GM18907 (cell line): ENCODE measurements around the gene LSAMP.

Experiments used
- ATAC-seq: cut with Tn5 transposase; IDR thresholded peaks from one replicate; pipeline ENCODE4 v1.9.1; 2021; ENCODE audit warnings: mild to moderate bottlenecking, moderate library complexity; ENCODE audit not compliant: unreplicated experiment

LSAMP gene

DNA sequence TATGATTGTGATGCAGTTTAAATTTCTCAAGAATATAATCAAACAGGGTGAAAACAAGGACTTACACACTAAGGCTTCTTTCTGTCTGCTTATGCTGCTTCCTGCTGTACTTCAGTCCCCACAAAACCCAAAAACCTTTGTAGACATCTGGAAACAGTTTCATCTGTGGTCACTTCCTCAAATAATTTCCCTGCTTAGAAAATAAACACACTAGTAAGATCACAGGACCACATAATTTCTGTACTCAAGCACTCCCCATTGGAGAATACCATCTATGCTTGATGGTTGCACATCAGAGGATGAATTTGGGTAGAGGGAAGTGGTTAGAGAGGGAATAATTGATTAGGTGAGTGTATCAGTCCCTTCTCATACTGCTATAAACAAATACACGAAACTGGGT lies 266.2 kb downstream of the LSAMP start:
- no peak for ATAC-seq

DNA sequence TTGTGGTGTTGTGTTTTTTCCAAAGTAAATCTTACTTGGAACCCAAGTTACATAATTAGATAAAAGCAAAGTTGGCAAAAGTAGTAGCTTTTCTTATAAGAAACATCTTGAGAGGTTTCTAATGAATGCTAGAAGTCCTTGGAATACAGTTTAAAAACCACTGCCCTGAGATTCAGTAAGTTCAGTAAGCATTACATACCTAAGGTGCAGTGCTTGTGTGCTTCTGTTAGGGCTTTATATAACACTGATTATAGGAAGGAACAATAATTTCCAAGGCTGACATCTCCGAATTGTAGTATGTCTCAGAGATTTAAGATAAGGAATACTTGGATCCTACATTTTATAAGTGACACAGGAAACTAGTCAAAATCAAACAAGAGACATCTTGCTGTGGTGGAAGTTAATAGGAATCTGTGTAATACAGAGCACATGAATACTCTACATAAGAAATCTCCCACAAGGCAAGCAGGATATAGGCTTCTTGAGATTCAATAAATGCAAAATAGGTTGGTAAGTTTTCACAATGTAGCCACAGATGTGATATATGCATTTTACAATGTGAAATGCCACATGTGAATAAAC lies 268.2 kb downstream of the LSAMP start:
- ATAC-seq: no peak

DNA sequence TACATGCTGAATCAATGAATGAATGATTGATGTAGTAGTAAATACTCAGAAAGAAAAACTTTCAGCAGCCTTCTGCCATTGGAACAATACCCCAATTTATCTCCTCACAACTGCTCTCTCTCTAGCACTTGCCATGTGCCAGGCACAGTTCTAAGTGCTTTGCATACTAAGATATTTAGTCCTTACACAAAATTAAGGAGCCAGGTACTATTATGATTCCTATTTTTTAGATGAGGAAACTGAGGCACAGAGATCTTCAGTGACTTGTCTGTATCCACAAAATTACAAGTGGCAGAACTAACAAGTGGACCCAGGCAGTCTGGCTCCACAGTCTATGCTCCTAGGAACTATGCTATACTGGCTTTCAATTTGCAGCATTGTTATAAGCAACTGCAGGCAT lies 279.2 kb downstream of the LSAMP start:
- ATAC-seq: no peak

DNA sequence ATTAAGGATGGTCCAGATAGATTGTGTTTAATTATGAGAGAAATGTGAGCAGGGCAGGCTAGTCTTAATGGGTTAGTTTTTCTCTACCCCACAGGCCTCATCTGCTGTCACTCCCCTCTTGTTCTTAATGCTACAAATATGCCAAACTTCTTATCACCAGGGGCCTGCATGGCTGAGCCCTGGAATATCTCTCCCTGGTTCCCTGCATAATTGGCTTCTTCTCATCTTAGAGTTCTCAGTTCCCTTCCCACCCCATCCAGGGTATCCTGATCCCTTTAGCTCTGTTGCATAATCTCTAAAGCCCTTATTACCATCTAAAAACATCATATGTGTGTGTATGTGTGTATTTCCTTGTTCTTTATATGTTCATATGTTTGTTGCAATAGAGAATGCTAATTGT lies 279.6 kb downstream of the LSAMP start:
- ATAC-seq: no peak

DNA sequence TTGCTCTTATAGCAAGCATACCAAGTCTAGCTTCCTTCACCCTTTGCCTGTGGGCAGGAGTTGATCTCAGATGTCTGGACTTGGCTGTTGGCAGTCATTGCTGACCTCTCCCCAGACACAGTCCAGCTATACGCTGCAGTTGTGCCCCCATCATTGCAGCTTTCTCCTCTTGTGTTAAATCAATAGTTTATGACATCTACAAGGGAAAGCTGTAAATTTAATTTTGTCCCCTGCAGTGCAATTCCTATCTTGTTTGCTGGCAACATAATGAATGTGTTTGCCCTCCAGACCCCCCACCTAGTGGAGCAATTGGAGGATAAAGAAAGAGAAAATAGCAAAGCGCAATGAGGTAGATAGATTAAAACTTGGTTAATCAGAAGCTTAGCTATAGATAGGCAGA lies 280.2 kb downstream of the LSAMP start:
- no peak for ATAC-seq

DNA sequence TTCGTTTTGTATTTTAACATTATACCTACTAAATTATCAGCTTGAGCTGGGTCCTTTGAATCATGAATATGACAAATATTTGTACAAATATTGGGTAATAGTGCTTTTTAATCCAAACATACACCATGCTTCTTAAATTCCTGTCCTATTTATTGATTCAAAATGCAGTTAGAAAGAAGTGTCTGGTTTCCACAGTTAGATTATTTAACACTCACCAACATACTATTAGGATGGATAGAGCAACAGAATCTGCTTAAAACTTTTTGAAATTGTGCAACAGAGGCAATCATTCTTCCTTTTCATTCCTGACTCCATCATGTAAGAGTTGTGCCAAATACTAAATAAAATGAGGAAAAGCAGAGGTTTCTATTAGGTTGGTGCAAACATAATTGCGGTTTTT lies 281.2 kb downstream of the LSAMP start:
- ATAC-seq: no peak

DNA sequence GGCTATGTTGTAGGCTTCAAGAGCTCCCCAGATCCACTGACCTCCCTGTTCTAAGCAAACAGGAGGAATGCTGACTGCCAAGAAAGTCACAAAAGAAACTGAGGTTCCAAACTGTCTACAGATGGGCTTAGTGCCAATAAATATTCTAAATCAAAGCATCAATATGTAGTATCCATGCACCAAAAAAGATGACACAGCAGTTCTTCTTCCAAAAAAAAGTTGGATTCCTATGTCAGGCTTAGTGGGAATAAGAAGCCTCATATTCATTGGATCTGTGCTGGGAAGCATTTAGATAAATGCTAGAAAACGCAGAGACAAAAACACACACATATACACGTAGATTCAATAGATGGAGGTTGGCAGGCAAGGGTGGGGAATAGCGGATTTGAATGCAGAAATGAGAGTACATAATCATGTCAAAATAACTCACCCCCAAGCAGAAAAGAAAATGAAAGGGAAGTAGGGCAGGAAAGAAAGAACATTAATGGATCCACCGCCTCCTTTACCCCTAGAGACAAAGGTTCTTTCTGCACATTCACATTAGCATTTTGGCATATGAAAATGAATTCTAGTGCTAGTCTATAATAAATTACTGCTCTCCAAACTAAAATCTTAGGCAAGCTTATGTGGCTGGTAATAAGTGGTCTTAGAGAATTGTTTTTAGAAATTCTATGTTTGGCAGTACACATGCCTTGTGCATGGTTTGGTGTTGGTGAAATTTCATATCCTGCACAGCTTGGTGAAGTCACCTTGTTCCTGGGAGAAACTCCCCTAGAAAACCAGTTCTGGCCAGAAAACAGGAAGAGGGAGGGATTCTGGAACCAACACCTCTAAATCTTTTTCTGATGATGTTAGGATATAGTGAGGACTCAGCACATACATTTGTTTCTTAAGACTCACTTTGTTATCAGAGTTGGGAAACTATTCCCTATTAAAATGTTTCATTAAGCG lies 283.4 kb downstream of the LSAMP start:
- ATAC-seq: no peak

DNA sequence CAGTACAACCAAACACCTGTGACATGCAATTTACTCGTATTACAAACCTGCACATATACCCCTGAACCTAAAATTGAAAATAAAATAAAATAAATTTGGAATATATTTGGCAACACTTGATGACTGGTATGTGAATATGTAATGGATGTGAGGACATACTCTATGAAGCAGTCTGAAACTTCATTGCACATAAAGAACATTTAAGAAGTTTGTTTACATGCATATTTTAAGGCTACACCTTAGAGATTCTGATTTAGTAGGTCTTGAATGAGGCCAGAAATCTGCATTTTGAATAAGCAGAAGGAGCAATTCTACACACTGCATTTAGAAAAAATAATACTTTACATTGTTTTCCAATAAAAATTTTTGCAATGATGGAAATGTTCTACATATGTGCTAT lies 284.7 kb downstream of the LSAMP start:
- no peak for ATAC-seq

DNA sequence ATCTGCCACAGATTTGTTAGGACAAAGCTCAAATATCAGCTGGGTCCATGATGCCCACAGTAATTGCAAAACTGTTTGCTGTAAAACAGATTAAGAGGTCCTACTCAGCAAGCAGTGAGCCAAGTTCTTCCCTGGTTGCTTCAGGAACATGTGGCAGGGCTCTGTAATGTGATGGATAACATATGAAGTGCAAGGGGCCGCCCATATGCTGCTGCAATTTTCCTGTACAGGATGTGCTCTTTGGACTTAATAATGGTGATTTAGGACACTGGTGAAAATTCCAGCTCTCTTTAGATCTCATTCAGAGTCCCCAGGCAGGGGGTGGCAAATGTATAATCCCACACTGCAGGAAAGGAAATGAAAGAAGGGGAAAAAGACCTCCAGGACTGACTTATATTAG lies 289.4 kb downstream of the LSAMP start:
- no peak for ATAC-seq

DNA sequence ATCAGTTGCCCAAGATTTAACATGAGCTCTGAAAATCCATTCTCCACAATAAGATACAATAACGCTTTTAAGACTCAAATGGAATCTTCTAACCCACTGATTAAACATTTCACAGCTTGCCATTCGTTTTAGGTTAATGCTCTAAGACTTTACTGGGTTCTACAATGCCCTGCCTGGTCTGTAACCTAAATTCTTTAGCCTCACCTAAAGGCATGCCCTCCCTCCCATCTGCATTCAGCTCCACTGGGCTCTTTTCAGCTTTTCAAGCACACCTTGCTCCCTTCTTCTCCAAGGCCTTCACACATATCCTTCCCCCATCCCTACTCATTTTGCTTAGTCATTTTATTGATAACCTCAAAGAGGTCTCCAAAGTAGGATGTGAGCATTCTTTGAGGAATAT lies 290.9 kb downstream of the LSAMP start:
- no peak for ATAC-seq

DNA sequence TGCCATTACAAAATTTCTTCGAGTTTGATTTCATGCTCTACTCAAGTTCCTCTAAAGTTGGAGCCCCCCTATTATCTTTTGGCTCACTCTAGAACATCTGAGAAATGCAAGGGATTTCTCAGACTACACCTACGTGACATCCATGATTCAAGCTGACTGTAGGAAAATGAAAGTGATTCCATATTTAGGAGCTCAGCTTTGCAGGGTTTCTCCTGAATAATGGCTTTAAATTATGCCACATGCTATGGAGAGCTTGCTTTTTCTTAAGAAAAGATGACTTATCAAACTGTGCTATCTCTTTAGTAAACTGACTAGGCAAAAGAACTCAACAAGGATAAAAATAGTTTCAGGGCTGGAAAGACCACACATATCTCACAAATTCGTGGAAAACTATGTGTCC lies 292.1 kb downstream of the LSAMP start:
- no peak for ATAC-seq

DNA sequence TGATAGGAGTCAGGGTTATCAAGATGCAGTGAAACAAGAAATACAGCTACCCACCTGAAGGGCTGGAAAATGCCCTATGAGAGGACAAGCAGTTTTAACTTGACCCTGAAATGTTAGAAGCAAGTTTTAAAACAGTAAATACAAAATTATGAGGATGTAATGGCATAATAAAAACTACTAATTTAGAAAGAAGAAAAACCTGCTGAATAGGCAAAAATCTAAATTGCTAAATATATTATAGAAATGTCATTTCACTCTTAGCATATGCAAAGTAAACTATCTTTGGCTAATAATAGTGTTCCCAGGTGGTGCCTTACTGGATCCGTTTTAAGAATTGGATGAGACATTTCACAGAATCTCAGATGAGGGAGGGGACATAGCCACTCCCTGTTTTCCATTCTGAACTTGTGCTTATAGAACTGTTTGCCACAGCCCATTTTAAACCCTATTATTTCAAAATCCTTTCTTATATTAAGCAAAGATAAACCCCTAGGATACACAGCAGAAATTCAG lies 294.6 kb downstream of the LSAMP start:
- no peak for ATAC-seq

DNA sequence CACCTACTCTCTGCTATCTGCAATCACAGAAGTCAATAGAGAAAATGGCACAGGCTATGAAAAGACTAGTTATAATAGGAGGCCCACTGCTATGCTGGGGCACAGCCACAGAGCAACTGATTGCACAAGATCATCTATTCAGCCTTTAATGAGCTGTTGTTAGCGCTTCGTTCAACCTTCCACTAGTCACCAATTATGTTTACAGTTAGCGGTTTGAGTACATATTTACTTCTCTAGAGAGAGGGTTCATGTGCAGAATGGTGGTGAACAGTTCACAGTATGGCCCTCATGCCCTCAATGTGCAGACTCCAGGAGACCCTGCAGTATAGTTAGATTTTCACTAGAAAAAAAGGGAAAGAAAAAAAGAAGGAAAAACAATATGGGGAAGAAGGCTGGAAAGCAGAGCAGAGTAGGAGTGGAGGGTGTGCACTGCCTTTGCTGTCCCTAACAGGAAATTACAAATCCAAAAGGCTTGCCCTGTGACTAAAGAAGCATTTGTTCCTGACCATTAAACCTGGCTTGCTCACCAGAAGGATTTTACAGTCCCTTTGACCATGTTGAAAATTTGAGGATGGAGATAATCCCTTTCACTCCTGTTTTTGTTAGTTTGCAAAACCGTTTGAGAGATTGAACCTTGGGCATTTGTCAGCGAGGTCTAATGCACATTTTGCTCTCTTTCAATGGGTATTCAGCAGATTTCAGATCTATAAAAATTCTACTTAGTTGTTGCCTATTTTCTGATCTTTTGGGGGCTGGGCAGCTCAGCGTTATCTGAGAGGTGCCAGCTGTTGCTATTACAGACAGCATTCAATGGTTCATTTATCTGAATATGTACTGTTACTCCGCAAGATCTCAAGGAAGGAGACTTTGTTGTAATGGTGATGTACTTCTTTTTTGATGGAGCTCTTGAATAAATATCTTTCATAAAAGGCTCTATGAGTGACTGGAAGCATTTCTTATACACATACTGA lies 296.1 kb downstream of the LSAMP start:
- ATAC-seq: no peak

DNA sequence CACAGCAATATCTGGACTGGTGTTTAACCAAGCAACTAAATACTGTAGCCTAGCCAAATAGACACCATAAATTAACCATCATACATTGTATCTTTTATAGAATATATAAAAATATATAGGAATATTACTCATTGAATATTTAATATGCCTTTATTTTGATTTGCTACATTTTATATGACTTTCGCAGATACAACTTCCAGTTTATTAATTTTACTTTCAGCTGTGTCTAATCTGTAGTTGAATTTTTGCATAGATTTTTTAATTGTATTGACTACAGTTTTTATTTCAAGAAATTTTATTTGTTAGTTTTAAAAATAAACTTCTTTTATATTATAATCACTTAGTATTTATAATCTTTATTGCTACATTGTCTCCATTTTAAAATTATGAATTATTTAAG lies 299.7 kb downstream of the LSAMP start:
- ATAC-seq: no peak

DNA sequence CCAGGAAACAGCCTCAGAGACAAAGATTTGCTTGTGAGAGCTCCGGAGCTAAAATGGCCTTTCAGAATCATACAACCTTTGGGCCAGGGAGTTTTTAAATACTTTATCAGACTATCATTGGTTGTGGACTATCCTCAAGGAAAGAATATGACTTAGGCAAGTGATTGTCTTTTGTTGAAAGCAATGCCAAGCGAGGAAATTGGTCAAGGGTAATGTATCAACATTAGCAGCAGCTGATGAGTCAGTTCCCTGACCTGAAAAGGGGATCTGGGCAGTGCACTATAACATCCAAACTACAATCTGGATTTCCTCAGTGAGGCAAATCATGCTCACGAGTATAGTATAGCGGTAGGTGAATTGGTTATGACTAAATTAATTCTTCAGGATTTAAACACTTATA lies 303.6 kb downstream of the LSAMP start:
- ATAC-seq: no peak

DNA sequence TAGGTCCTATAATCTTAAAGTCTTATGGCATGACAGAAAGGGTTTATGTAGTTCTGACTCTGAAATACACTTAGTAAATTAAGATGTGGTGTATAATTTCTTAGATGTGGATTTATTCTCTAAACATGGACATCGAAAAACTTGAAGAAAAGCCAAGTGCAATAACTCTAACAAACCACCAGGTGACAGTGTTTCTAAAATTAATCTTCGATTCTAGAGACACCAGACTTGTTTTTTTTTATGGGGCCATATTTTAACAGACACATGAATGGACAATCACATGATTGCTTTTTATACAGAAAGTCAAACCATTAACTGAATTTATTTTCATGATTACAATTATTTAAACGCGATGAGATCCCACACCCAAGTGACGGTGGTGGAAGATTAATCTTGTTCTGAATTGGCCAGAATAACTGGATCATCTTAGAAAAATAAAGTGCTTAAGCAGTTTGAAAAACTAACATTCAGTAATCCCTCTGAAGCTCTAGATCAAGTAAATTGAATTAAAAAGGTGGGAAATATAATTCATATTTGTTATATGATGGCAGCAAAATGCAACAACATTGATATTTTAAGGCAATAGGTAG lies 305.1 kb downstream of the LSAMP start:
- ATAC-seq: peak; percentile 62

DNA sequence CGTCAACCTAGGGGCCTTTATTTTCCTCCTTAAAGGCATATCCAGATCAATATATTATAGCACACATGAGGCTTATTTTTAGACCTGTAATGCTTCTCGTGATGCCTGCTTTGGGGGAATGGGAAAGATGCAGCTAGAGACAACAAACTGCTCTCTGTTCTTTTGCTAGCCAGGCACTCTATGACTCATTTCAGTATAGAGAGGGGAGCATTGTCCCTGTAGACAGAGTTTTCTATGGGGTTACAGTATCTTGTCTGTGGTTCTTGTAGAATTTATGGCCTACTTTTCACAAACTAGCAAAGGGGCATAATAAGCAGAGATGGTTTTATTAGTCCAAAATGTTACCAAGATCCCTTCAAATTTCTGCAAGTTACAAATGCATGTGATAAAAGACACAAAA lies 305.6 kb downstream of the LSAMP start:
- peak; percentile 63 for ATAC-seq

DNA sequence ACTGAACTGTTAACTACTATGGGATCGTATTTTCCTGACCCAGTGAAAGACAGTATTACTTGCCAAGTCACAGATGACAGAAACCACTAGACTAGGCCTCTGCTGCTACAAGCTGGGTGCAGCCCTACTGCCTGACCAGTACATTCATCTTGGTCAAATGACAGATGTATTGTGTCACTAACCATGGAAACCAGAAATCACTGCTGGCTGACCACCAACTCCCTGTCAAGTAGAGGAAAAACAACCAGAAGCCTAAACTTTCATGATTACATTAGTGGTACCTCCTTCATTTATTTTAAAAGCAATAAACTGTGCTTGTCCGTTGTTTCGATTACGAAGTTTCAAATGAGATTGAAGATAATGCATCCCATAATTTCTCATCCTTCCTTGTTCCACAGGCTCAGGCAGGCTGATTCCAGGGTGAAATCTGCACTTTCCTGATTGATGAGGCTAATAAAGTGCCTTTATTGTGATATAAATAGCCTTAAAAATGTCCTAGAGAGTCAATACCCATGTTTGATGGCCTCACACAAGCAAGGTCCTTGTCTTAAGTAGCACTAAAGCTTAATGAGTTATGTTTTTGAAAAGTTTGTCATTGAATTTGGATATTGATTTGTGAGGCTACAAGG lies 309.7 kb downstream of the LSAMP start:
- no peak for ATAC-seq

DNA sequence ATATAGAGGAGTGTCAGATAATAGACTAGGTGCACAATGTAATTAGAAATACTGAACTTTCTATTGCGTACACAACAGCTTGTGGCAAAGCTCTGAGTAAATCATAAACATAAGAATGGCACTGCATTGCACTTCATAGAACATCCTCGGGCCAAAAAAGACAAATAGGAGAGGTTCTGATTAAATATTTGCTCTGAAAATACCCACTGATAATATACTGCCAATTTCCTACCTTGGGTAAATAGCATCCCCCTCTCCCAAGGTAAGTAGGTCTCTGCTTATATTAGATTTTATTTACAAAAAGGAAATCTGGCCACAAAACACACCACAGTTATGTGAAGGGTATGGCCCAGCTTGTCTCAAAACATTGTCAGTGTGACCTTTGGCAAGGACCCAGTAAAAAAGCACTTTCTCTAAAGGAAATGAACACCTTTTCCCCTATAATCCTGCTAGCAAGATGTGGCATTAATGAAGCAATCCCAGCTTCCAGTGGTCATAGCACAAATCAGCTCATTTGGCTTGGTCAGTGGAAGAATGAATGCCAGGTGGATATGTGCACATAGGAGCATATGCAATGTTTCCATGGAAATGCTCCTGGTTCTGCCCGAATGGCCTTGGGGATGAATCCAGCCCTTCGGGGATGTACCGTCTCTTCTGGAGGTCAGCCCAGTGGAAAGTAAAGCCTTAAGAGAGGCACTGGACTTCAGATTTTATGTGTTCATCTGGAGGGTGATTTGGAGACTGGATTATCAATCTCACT lies 315.9 kb downstream of the LSAMP start:
- no peak for ATAC-seq

DNA sequence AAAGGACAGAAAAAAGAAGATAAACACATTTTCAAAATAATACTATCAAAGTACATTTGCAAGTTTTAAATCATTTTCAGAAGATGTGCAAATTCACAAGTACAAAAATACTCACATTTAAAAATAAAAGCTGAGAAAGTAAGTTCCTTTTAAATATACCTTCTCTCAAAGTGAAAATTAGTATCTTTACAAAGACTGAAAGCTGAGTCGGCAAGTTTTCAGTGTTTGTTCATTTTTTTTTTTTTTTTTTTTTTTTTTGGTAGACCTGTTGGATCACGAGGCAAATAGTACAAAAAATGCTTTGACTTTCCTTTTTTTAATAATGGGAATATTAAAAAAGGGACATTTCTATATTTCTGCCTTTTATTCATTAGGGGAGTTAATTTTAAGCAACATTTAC lies 317.8 kb downstream of the LSAMP start:
- ATAC-seq: no peak
